NCI-H1417 (cell line): Measurements from ENCODE around the gene SAPCD2.
"Not testable (repeated sequence)": the region's sequence is repeated elsewhere in the genome, so short reads cannot be mapped to it uniquely, and the experiment has no call there.

Source experiments
- DNase-seq, 3 experiments: peaks; one replicate each; lab custom pipeline; 2025; lab: John Stamatoyannopoulos, UW

Gene SAPCD2

DNA sequence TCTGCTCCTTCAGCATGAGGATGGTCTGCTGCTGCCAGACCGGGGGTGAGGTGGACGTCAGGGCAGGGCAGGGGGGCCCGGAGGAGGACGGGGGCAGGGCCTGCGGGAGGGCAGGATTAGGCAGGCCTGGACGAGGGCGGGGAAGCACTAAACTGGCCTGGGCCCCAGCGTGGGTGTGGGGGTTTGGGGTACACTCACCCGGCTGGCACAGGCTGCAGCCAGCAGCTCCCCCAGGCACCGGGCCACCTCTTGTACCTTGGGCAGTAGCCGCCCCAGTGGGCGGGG lies 5.5 kb downstream of the SAPCD2 start:
- DNase-seq = no peak

DNA sequence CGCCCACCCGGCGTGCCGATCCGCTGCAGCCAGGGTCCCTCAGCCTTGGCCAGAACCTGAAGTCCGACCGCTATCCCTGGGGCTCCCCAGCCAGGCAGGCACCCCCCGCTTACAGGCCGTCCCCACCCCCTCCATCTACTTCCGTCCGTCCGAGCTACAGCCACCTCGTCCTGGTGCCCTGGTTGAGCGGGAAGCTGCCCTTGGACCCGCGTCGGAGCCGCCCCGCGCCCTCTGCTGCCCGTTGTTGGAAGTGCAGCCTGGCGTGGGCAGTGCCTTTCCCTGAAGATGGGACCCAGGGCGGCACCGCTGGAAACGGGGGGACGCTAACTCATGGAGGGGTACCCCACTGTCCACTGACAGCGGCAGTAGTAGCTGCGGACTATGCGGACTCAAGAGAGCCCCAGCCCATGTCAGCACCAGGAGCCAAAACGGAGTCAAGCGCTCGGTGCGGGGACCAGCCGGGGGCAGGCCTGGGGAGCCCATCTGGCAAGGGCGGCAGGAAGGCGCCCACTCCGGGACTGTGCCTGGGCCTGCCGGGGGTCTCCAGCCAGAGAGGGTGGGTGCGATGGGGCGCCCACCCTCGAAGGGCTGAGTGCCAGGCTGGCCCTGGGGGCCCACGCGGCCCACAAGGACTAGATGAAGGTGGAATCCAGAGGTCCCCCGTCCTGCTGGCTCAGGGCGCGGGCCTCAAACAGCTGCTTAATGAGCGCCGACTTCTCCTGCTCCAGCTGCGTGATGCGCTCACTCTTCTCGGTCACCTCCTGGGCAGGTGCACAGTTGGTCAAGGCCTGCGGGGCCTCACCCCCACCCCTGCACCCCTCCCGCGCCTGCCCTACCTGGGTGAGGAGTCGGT lies 6.1 kb downstream of the SAPCD2 start:
- peak; percentile 16 to 70 (median 53) for DNase-seq

DNA sequence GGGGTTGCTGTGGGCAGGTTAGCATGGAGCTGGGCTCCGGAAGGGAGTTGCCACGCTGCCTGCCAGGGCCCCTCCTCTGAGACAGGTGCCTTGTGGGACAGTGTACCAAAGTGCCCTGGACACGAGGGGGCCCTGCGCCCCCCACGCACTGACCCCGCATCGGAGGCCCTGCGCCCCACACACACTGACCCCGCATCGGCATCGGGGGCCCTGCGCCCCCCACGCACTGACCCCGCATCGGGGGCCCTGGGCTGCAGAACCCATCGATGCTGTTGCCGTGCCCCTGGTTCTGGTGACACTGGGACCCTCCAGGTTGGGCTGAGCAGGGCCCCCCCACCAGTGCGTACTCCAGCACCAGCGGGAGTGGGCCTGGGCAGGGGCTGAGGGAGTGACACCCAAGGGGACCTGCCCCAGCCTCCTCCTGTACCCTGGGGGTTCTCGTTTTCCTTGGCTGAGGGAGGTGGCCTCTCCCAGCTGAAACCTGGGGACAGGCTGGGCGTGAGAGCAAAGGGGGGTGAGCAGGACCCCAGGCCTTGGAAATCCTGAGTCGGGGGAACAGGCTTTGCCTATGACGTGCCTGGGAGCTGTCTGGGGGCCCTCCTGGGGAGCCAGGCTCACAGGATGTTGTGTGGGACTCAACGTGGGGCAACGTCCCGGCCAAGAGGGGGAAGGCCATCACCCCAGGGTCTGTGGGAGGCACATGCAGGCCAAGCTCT lies 6.9 kb downstream of the SAPCD2 start:
- no peak for DNase-seq

DNA sequence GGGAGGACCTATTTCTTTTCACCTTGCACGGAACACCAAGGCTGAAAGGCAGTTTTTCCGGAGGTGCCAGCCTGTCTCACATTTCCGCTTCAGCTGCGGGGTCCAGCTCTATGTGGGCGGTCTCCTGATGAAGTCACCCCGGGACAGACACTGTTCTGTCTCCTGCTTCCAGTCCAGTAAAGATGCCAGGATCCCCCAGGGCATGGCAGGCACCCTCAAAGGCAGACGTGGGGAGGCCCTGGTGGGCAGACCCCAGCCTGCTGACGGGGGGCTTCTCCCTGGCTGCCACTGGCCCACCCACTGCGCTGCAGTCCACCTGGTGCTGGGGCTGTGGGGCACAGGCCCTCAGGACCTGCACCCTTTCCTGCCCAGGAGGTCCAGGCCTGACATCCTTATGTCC lies 7.6 kb downstream of the SAPCD2 start:
- DNase-seq = not testable (repeated sequence)

GRCh38 chr9:137062384-137062783 lies 8.0 kb downstream of the SAPCD2 start:
- no peak for DNase-seq

DNA sequence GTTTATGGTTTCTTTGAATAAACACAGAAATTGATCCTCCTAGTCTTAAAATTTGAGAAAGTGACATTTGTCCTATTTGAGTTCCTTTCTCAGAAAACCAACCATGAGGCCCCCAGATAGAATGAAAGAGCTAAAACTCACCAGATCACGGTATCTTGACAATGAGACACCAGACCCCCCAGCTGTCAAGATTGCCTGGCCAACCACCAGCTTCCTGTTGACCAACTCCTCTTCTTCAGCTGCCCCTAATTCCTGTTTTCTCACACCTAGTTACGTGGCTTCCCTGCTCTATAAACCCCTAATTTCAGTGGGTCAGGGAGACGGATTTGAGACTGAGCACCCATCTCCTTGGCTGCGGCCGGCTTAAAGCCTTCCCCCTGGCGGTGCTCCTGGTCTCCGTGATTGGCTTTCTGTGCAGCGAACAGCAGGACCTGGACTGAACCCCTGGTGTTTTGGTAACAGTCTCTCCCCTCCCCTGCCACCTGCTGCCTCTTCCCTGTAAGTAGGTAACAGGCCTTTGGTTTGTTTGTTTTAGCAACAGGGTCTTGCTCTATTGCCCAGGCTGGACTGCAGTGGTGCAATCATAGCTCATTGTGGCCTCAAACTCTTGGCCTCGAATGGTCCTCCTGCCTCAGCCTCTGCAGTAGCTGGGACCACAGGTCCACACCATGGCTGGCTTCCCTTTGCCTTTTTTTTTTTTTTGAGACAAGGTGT lies 11.7 kb downstream of the SAPCD2 start:
- DNase-seq = peak; percentile 8 to 66 (median 46)

DNA sequence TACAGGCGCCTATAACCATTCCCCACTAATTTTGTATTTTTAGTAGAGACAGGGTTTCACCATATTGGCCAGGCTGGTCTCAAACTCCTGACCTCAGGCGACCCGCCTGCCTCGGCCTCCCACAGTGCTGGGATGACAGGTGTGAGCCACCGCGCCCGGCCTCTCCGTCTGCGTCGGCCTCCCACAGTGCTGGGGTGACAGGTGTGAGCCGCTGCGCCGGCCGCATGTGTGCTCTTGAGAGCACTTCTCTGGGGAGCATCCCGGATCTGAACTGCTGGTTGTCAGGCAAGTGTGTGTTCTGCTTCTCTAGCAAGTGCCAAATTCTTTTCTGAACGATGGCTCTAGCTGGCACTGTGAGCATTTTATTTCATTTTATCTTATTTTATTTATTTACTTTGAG lies 12.8 kb downstream of the SAPCD2 start:
- DNase-seq = peak; percentile 75 to 89 (median 77)

GRCh38 chr9:137056739-137057415 lies 13.5 kb downstream of the SAPCD2 start:
- DNase-seq = peak in 2 of 3 experiments; percentile 17 to 57

DNA sequence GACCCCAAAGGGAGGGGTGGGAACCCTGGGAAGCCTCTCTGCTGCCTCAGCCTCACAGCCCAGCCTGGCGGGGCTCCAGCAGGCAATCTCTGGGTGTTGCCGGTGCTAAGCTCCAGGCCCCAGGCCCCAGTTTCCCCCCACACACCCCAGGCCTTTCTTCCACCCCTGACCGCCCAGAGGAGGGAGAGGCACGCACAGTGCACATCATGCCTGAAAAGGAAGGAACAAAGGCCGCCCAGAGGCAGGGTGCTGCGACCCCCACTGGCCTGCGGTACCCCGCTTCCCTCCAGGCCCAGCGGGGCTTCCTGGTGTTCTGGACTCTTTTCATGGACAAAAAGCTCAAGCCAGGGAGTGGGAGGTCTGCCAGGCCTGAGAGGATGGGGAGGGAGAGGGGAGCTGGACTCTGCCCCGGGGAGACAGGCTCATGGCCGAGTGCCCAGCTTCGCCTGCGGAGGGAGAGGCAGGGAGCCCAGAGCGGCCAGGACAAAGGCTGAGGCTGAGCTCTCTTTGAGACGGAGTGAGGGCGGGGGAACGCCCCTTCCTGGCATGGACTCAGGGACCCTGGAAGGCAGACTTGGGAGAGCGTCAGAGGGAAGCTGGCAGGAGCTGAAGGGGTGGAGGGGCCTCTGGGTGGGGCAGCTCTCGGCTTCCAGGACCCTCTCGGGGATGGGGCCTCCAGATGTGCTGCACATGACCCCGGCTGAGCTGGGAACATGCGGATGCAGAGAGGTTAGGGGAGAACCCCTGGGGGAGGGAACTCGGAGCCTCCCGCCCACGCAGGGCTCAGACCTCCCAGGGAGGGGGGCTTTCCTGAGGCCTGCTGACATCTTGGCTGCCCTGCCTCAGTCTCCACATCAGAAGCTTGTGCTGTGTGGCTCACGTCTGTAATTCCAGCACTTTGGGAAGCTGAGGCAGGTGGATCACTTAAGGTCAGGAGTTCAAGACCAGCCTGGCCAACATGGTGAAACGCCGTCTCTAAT lies 14.7 kb downstream of the SAPCD2 start:
- no peak for DNase-seq

- DNase-seq = no peak
These were observed 15.4 kb downstream of the SAPCD2 start for GRCh38 chr9:137054932-137055384.

DNA sequence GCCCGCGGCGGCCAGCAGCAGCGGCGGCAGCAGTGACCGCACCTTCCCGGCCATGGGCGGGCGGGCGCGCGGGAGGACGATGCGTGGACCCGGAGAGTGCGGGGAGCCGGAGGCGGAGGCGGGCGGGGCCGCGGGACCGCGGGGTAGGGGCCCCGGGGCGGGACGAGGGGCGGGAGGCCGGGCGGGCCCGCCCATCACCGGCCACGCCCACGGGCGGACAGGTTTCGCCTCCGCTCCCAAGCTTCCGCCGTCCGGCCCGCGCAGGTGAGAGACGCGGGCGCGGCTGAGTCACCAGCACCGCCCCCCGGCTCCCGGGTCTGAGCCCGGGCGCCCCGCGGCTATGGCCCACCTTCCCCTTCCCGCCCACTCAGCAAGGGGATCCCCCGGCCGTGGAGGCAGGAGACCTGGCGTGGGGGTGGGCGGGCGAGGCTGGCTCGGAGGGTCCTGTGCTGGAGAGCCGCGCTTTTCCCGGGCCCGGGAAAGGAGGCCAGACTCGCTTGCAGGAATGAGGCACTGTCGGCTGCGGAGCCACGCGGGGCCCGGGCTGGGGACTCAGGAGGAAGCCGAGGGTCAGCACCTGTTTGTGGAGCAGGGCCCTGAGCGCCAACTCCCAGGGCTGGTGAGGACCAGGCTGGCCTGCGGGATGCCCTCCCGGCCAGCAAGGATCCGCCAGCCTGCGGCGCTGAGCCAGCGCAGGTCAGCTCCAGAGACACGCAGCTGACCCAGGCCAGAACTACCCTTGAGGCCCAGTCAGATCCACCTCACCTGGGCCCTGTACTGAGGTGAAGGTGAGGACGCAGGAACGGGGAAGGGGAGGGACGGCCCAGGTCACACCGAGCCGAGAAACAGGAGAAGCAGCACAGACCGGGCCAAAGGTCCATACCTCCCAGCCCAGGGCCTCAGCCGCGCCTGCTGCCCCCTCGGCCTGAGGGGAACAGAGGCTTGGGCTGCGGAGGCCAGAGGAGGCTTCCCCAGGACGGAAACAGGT lies 16.1 kb downstream of the SAPCD2 start, which contains the start of gene ENTPD2:
Gene ENTPD2 (minus strand): TSS at position 118 of the 988 bp plus-strand sequence. CDS start 64 bp downstream, at position 54.
- DNase-seq = peak; percentile 59 to 80 (median 68)

- DNase-seq = peak in 2 of 3 experiments; percentile 65 to 80
These were observed 17.1 kb downstream of the SAPCD2 start for GRCh38 chr9:137052998-137053943.

GRCh38 chr9:137052293-137052692 lies 18.1 kb downstream of the SAPCD2 start:
- no peak for DNase-seq

DNA sequence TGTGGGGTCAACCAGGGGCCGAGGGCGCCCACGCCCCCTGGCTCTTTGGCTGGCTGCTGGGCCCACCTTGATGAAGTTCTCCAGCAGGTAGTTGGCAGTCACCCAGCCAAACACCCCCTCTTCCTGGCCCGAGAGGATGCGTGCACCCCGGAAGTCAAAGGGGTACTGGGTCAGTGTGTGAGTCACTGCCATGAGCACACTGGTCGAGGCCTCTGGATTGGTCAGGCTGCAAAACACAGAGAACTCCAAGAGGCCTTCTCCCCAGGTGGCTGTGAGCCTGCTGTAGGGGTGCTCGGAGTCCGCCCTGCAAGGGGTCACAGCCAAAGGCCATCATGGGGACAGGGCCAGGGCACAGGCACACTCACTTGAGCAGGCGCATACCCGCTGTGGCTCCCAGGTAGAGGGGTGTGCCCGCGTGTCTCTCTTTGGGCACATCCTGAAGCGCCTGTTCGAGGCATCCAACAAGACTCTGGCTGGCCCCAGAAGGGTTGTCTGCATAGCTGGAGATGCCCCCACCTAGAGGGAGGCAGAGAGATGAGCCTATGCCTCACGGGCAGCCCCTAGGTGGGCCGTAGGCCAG lies 19.1 kb downstream of the SAPCD2 start:
- DNase-seq = no peak

GRCh38 chr9:137050570-137050969 lies 19.8 kb downstream of the SAPCD2 start:
- DNase-seq = no peak

- DNase-seq = peak; percentile 26 to 62 (median 46)
These were observed 20.6 kb downstream of the SAPCD2 start for GRCh38 chr9:137049544-137050449.
